SK-N-SH (cell line): ENCODE results near the gene PROC.

Source experiments
- CTCF ChIP-seq: fragments of 200-600 bp; sonication (generic); IDR thresholded peaks from 2 replicates; pipeline ENCODE4 v1.6.1; 2017; ENCODE audit warnings: antibody characterized with exemption, mild to moderate bottlenecking, moderate library complexity
- NRF1 ChIP-seq: IDR thresholded peaks from 2 replicates; pipeline ENCODE4 v1.6.1; 2012; ENCODE audit warnings: low read depth, mild to moderate bottlenecking, low read length
- POLR2AphosphoS5 ChIP-seq: IDR thresholded peaks from 2 replicates; pipeline ENCODE4 v1.6.1; 2012; ENCODE audit warnings: low read depth, low read length

GRCh38 chr2:127397568-127398238 is 20.5 kb upstream of the PROC start:
- no peak for TF ChIP-seq CTCF
- no peak for TF ChIP-seq POLR2AphosphoS5
- no peak for TF ChIP-seq NRF1
